Thymus (tissue), 11 donors: ENCODE results near the gene HLCS. TPM values are rescaled to one million over a fixed set of nuclear protein-coding genes. Genes with fewer than 3 reads are reported as not detected.

Experiments used
- DNase-seq, 9 donors: peaks; one replicate each; pipeline ENCODE4 v3.0.0-alpha.2; 2013; ENCODE audit warnings: low spot score in 9 of 9, low read depth in 6 of 9, missing footprints in 1 of 9
- H3K27ac ChIP-seq, 2 donors: one replicate each; pipeline ENCODE4 v1.5.1; 2013; ENCODE audit warnings: control low read depth in 1 of 2, low read depth in 1 of 2, low read length in 1 of 2, mild to moderate bottlenecking in 1 of 2, moderate library complexity in 1 of 2
- H3K27me3 ChIP-seq, 2 donors: one replicate each; pipeline ENCODE4 v1.5.1; 2013; ENCODE audit warnings: low read length in 1 of 2; ENCODE audit not compliant: control insufficient read depth in 2 of 2, insufficient read depth in 1 of 2
- H3K36me3 ChIP-seq, 2 donors: one replicate each; pipeline ENCODE4 v1.5.1; 2013; ENCODE audit warnings: low read length in 1 of 2, mild to moderate bottlenecking in 1 of 2, moderate library complexity in 1 of 2; ENCODE audit not compliant: control insufficient read depth in 2 of 2, insufficient read depth in 2 of 2
- H3K4me1 ChIP-seq, 2 donors: one replicate each; pipeline ENCODE4 v1.5.1; 2013; ENCODE audit warnings: low read length in 2 of 2; ENCODE audit not compliant: control insufficient read depth in 2 of 2, insufficient read depth in 2 of 2
- H3K4me3 ChIP-seq, 2 donors: one replicate each; pipeline ENCODE4 v1.5.1; 2013; ENCODE audit warnings: low read length in 2 of 2, control low read depth in 1 of 2, mild to moderate bottlenecking in 1 of 2
- H3K9me3 ChIP-seq, 2 donors: one replicate each; pipeline ENCODE4 v1.5.1; 2013; ENCODE audit warnings: low read length in 1 of 2, mild to moderate bottlenecking in 1 of 2; ENCODE audit not compliant: control insufficient read depth in 2 of 2, insufficient read depth in 1 of 2
- WGBS: extraction: QIAGEN DNeasy Blood & Tissue Kit; methylation state at CpG from one replicate; pipeline ENCODE4 v1.1.7; 2013; 5-methylcytosine and 5-hydroxymethylcytosine counted together
- polyA plus RNA-seq: library from polyadenylated mRNA; stranded (reverse); fragments of 200-250 nt; gene quantifications from one replicate; pipeline ENCODE4 v1.2.3, GENCODE V29; 2013
- total RNA-seq: library from RNA; stranded (reverse); fragments of 120-200 nt; gene quantifications from one replicate; pipeline ENCODE4 v1.2.4, GENCODE V29; 2013
- donor health status: healthy.

Gene HLCS
- total and polyA plus RNA-seq, 2 donors, result 4.6 to 5.4 TPM

GRCh38 chr21:36763305-36763704, 203.2 kb downstream of the HLCS start:
- no peaks in the 10 kb centered on the region for H3K9me3 ChIP-seq
- peaks cover 0 to 4% of the 10 kb centered on the region in 2 donors for H3K36me3 ChIP-seq
- H3K4me1 ChIP-seq, result peaks cover 7 to 13% of the 10 kb centered on the region in 2 donors
- no peak overlapping the region for H3K27ac ChIP-seq
- DNase-seq, result no peak
- WGBS, result 98% methylated on average over 6 of the region's 6 CpGs
- H3K4me3 ChIP-seq, result no peak overlapping the region
- peaks cover 0 to 2% of the 10 kb centered on the region in 2 donors for H3K27me3 ChIP-seq

GRCh38 chr21:36762642-36763041, 203.8 kb downstream of the HLCS start:
- 97% methylated on average over 9 of the region's 9 CpGs for WGBS
- Histone ChIP-seq H3K4me3 (no peak overlapping the region), H3K27ac (no peak overlapping the region), H3K36me3 (peaks cover 0 to 4% of the 10 kb centered on the region in 2 donors), H3K27me3 (peaks cover 0 to 2% of the 10 kb centered on the region in 2 donors), H3K4me1 (peaks cover 7 to 13% of the 10 kb centered on the region in 2 donors), H3K9me3 (no peaks in the 10 kb centered on the region)
- DNase-seq, result no peak

- Histone ChIP-seq H3K27me3 (peaks cover 0 to 2% of the 10 kb centered on the region in 2 donors), H3K4me1 (peaks cover 7 to 13% of the 10 kb centered on the region in 2 donors), H3K4me3 (no peak overlapping the region), H3K27ac (no peak overlapping the region), H3K36me3 (peaks cover 0 to 2% of the 10 kb centered on the region in 2 donors), H3K9me3 (no peaks in the 10 kb centered on the region)
- peak in 3 of 9 donors; percentile 21 to 37 (median 23) for DNase-seq
- WGBS, result 17% methylated on average over 11 of the region's 11 CpGs
Measured at GRCh38 chr21:36761685-36762084, 204.8 kb downstream of the HLCS start.

GRCh38 chr21:36759348-36760083, 207.0 kb downstream of the HLCS start:
- no peak overlapping the region for H3K4me3 ChIP-seq
- DNase-seq, result peak in 1 of 9 donors; percentile 12
- 66% methylated on average over 12 of the region's 12 CpGs for WGBS
- no peak overlapping the region for H3K27ac ChIP-seq
- H3K9me3 ChIP-seq, result no peaks in the 10 kb centered on the region
- H3K27me3 ChIP-seq, result peaks cover 0 to 2% of the 10 kb centered on the region in 2 donors
- H3K4me1 ChIP-seq, result peaks cover 7 to 13% of the 10 kb centered on the region in 2 donors
- H3K36me3 ChIP-seq, result no peaks in the 10 kb centered on the region

GRCh38 chr21:36757196-36757595, 209.3 kb downstream of the HLCS start:
- WGBS, result 95% methylated on average over 6 of the region's 6 CpGs
- no peak overlapping the region for H3K27ac ChIP-seq
- no peaks in the 10 kb centered on the region for H3K27me3 ChIP-seq
- H3K9me3 ChIP-seq, result no peaks in the 10 kb centered on the region
- H3K4me1 ChIP-seq, result peaks cover 7 to 13% of the 10 kb centered on the region in 2 donors
- H3K4me3 ChIP-seq, result no peak overlapping the region
- no peaks in the 10 kb centered on the region for H3K36me3 ChIP-seq
- no peak for DNase-seq

GRCh38 chr21:36756527-36756926, 209.9 kb downstream of the HLCS start:
- peaks cover under 1 to 7% of the 10 kb centered on the region in 2 donors for H3K4me1 ChIP-seq
- peaks cover 0 to under 1% of the 10 kb centered on the region in 2 donors for H3K27me3 ChIP-seq
- DNase-seq, result no peak
- no peaks in the 10 kb centered on the region for H3K9me3 ChIP-seq
- H3K4me3 ChIP-seq, result no peak overlapping the region
- WGBS, result 97% methylated on average over 7 of the region's 7 CpGs
- no peak overlapping the region for H3K27ac ChIP-seq
- H3K36me3 ChIP-seq, result no peaks in the 10 kb centered on the region

- 97% methylated on average over 22 of the region's 22 CpGs for WGBS
- Histone ChIP-seq H3K27me3 (peaks cover 6 to 17% of the 10 kb centered on the region in 2 donors), H3K4me3 (no peak overlapping the region), H3K27ac (no peak overlapping the region), H3K36me3 (no peaks in the 10 kb centered on the region), H3K9me3 (no peaks in the 10 kb centered on the region), H3K4me1 (no peaks in the 10 kb centered on the region)
- DNase-seq, result no peak
Measured at GRCh38 chr21:36754241-36754898, 212.1 kb downstream of the HLCS start.

- no peaks in the 10 kb centered on the region for H3K4me1 ChIP-seq
- DNase-seq, result no peak
- no peaks in the 10 kb centered on the region for H3K9me3 ChIP-seq
- H3K4me3 ChIP-seq, result no peak overlapping the region
- peaks cover 14 to 24% of the 10 kb centered on the region in 2 donors for H3K27me3 ChIP-seq
- 98% methylated on average over 3 of the region's 3 CpGs for WGBS
- no peaks in the 10 kb centered on the region for H3K36me3 ChIP-seq
- H3K27ac ChIP-seq, result no peak overlapping the region
Measured at GRCh38 chr21:36753556-36753955, 212.9 kb downstream of the HLCS start.

GRCh38 chr21:36751383-36751782, 215.1 kb downstream of the HLCS start:
- peaks cover 3 to 4% of the 10 kb centered on the region in 2 donors for H3K4me1 ChIP-seq
- no peak for DNase-seq
- WGBS, result 85% methylated on average over 10 of the region's 10 CpGs
- H3K27ac ChIP-seq, result no peak overlapping the region
- H3K27me3 ChIP-seq, result peaks cover 35 to 42% of the 10 kb centered on the region in 2 donors
- H3K4me3 ChIP-seq, result no peak overlapping the region
- no peaks in the 10 kb centered on the region for H3K9me3 ChIP-seq
- no peaks in the 10 kb centered on the region for H3K36me3 ChIP-seq
